Measurements from ENCODE around the gene MIB1.

DNA sequence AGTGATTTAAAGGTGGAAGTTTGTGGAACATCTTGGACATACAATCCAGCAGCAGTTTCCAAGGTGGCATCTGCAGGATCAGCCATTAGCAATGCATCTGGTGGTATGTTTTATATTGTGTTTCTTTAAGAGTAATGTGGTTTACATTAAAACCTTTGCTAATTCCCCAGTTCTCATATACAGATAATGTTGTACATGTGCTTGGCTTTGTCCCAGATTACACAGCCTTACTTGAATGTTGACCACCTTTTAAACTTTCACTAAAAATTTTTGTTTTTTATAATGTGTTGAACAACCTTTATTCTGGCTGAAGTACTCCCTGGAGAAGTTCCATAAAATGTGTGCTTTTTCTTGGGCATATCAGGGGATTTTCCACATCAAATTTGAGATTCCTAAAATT, 57.5 kb downstream of the MIB1 start:
- no peak for TF ChIP-seq ZNF501 (tag by site-specific recombination; IDR thresholded peaks at IDR 0.05)
- no peak for TF ChIP-seq MYNN (tag by site-specific recombination; IDR thresholded peaks at IDR 0.05; ENCODE audit: borderline replicate concordance)
- TF ChIP-seq, protein P1, sequence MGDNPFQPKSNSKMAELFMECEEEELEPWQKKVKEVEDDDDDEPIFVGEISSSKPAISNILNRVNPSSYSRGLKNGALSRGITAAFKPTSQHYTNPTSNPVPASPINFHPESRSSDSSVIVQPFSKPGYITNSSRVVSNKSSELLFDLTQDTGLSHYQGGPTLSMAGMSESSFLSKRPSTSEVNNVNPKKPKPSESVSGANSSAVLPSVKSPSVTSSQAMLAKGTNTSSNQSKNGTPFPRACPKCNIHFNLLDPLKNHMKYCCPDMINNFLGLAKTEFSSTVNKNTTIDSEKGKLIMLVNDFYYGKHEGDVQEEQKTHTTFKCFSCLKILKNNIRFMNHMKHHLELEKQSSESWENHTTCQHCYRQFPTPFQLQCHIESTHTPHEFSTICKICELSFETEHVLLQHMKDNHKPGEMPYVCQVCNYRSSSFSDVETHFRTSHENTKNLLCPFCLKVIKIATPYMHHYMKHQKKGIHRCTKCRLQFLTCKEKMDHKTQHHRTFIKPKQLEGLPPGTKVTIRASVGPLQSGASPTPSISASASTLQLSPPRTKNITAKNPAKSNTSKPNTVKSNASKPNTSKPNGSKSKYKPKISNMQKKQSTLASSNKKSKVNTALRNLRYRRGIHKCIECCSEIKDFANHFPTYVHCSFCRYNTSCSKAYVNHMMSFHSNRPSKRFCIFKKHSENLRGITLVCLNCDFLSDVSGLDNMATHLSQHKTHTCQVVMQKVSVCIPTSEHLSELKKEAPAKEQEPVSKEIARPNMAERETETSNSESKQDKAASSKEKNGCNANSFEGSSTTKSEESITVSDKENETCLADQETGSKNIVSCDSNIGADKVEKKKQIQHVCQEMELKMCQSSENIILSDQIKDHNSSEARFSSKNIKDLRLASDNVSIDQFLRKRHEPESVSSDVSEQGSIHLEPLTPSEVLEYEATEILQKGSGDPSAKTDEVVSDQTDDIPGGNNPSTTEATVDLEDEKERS (tag by site-specific recombination; IDR thresholded peaks at IDR 0.05) = no peak
- TF ChIP-seq OSR2 (tag by site-specific recombination; IDR thresholded peaks at IDR 0.05) = no peak
- TF ChIP-seq ZNF341 (tag by site-specific recombination; IDR thresholded peaks at IDR 0.05; ENCODE audit: low read depth) = no peak
- TF ChIP-seq ZSCAN5A (tag by site-specific recombination; IDR thresholded peaks at IDR 0.05) = no peak

Data from HEK293 (cell line).